GM12878 (cell line): Measurements from ENCODE around the gene SHISAL2B.

Experiments
- ATF3 ChIP-seq: IDR thresholded peaks from 2 replicates; pipeline ENCODE4 v1.6.1; 2011; ENCODE audit warnings: low read depth, mild to moderate bottlenecking, low read length, moderate library complexity, borderline replicate concordance; ENCODE audit errors: extremely low read depth
- BACH1 ChIP-seq: fragments of 450-650 bp; IDR thresholded peaks from 2 replicates; pipeline ENCODE4 v1.6.1; 2017; ENCODE audit warnings: mild to moderate bottlenecking, borderline replicate concordance
- E4F1 ChIP-seq: fragments of 450-650 bp; IDR thresholded peaks from 2 replicates; pipeline ENCODE4 v1.6.1; 2018; ENCODE audit warnings: borderline replicate concordance, mild to moderate bottlenecking; ENCODE audit not compliant: partially characterized antibody
- EGR1 ChIP-seq, 2 experiments: IDR thresholded peaks; 1 replicate in 1 of 2; 2 replicates in 1 of 2; pipeline ENCODE4 v1.6.1; 2011 to 2012; ENCODE audit warnings: low read depth in 2 of 2, low read length in 2 of 2, borderline replicate concordance in 1 of 2, mild to moderate bottlenecking in 1 of 2, moderate library complexity in 1 of 2
- HDAC2 ChIP-seq: fragments of 200-600 bp; sonication (generic); IDR thresholded peaks from 2 replicates; pipeline ENCODE4 v1.6.1; 2017
- SMARCA5 ChIP-seq: fragments of 450-650 bp; IDR thresholded peaks from 2 replicates; pipeline ENCODE4 v1.6.1; 2017; ENCODE audit warnings: mild to moderate bottlenecking
- ZNF274 ChIP-seq: IDR thresholded peaks from one replicate; pipeline ENCODE4 v1.8.0; 2011; ENCODE audit not compliant: insufficient read length, insufficient read depth
- TF ChIP-seq, protein P1 (sequence below), 3 experiments: IDR thresholded peaks in 2 of 3; conservative IDR thresholded peaks in 1 of 3; 2 replicates each; pipeline ENCODE4 v1.5.1; 2011; ENCODE audit warnings: low read depth in 3 of 3, low read length in 3 of 3, mild to moderate bottlenecking in 3 of 3, control low read depth in 2 of 3, moderate library complexity in 2 of 3, inconsistent platforms in 1 of 3, mixed read lengths in 1 of 3; ENCODE audit not compliant: control insufficient read depth in 2 of 3, insufficient read depth in 1 of 3; ENCODE audit errors: extremely low read depth in 1 of 3
- TF ChIP-seq, protein P2 (sequence below): IDR thresholded peaks from 2 replicates; pipeline ENCODE4 v1.6.1; 2011; ENCODE audit warnings: borderline replicate concordance, low read depth, mild to moderate bottlenecking, moderate library complexity, mixed read lengths, low read length; ENCODE audit not compliant: insufficient read depth; ENCODE audit errors: extremely low read length

- no peak for TF ChIP-seq ATF3
- TF ChIP-seq E4F1 = no peak
- TF ChIP-seq BACH1 = no peak
- TF ChIP-seq, protein P1, sequence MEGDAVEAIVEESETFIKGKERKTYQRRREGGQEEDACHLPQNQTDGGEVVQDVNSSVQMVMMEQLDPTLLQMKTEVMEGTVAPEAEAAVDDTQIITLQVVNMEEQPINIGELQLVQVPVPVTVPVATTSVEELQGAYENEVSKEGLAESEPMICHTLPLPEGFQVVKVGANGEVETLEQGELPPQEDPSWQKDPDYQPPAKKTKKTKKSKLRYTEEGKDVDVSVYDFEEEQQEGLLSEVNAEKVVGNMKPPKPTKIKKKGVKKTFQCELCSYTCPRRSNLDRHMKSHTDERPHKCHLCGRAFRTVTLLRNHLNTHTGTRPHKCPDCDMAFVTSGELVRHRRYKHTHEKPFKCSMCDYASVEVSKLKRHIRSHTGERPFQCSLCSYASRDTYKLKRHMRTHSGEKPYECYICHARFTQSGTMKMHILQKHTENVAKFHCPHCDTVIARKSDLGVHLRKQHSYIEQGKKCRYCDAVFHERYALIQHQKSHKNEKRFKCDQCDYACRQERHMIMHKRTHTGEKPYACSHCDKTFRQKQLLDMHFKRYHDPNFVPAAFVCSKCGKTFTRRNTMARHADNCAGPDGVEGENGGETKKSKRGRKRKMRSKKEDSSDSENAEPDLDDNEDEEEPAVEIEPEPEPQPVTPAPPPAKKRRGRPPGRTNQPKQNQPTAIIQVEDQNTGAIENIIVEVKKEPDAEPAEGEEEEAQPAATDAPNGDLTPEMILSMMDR (IDR thresholded peaks at IDR 0.05 in 2 of 3, conservative IDR thresholded peaks at IDR 0.05 in 1 of 3; ENCODE audit: control insufficient read depth in 2 of 3, extremely low read depth in 1 of 3, insufficient read depth in 1 of 3, low read depth in 3 of 3, low read length in 3 of 3) = no peak
- TF ChIP-seq EGR1 (IDR thresholded peaks at IDR 0.05; ENCODE audit: borderline replicate concordance in 1 of 2, low read depth in 2 of 2, low read length in 2 of 2) = no peak
- TF ChIP-seq, protein P2, sequence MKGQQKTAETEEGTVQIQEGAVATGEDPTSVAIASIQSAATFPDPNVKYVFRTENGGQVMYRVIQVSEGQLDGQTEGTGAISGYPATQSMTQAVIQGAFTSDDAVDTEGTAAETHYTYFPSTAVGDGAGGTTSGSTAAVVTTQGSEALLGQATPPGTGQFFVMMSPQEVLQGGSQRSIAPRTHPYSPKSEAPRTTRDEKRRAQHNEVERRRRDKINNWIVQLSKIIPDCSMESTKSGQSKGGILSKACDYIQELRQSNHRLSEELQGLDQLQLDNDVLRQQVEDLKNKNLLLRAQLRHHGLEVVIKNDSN = no peak
- TF ChIP-seq HDAC2 = no peak
- TF ChIP-seq SMARCA5 = no peak
- TF ChIP-seq ZNF274 = no peak
Measured at GRCh38 chr5:64700765-64701164, 10.5 kb downstream of the SHISAL2B start.
